Thyroid gland (tissue), 4 donors: ENCODE measurements around the gene PARG.

Experiments
- POLR2A ChIP-seq, 2 donors: fragments of 450-650 bp; IDR thresholded peaks; one replicate each; pipeline ENCODE4 v1.6.1; 2017; ENCODE audit warnings: antibody characterized with exemption in 2 of 2, mild to moderate bottlenecking in 2 of 2, moderate library complexity in 1 of 2
- TF ChIP-seq, protein P1 (sequence below), 6 experiments: fragments of 200-600 bp in 3 of 6; fragments of 450-650 bp in 3 of 6; sonication (generic) in 3 of 6; IDR thresholded peaks; one replicate each; pipeline ENCODE4 v1.5.1; 2016 to 2019; ENCODE audit warnings: antibody characterized with exemption in 6 of 6, mild to moderate bottlenecking in 2 of 6, inconsistent platforms in 1 of 6, moderate library complexity in 1 of 6

DNA sequence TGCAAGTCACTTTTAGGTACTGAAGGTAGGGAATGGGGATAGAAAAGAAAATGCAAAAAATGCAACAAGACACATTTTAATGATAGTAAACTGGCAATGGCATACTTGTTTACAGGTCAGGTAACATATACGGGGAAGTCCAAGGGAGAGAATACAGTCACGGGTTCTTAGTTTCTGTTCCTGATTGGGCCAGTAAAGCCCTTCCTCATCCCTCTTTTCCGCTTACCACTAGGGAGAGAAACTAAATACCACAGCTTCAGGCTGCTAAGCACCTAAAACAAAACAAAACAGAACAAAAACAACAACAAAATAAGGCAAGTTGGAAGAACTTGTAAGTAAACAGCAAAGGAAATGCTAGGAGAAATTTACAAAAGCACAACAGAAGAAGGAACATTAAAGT lies 114.5 kb downstream of the PARG start:
- TF ChIP-seq, protein P1, sequence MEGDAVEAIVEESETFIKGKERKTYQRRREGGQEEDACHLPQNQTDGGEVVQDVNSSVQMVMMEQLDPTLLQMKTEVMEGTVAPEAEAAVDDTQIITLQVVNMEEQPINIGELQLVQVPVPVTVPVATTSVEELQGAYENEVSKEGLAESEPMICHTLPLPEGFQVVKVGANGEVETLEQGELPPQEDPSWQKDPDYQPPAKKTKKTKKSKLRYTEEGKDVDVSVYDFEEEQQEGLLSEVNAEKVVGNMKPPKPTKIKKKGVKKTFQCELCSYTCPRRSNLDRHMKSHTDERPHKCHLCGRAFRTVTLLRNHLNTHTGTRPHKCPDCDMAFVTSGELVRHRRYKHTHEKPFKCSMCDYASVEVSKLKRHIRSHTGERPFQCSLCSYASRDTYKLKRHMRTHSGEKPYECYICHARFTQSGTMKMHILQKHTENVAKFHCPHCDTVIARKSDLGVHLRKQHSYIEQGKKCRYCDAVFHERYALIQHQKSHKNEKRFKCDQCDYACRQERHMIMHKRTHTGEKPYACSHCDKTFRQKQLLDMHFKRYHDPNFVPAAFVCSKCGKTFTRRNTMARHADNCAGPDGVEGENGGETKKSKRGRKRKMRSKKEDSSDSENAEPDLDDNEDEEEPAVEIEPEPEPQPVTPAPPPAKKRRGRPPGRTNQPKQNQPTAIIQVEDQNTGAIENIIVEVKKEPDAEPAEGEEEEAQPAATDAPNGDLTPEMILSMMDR (IDR thresholded peaks at IDR 0.05) = no peak
- TF ChIP-seq POLR2A (IDR thresholded peaks at IDR 0.05) = no peak
